Neural progenitor cell (in vitro differentiated cells): ENCODE data around the gene RPS18.

Experiments used
- CTCF ChIP-seq: fragments of 200-600 bp; sonication (generic); IDR thresholded peaks from 2 replicates; pipeline ENCODE4 v1.5.1; 2017; ENCODE audit warnings: antibody characterized with exemption, mild to moderate bottlenecking
- EZH2 ChIP-seq: fragments of 200-600 bp; sonication (generic); IDR thresholded peaks from 2 replicates; pipeline ENCODE4 v1.6.1; 2017; ENCODE audit warnings: antibody characterized with exemption, mild to moderate bottlenecking, moderate library complexity

- TF ChIP-seq CTCF = no peak
- TF ChIP-seq EZH2 = no peak
Measured at GRCh38 chr6:33315793-33316602, 44.1 kb downstream of the RPS18 start.
